Stimulated activated CD4-positive, alpha-beta T cell treated with anti-CD3 and anti-CD28 coated beads, Interleukin-2, amount 100 ng/mL, for 24 hours (primary cell): Measurements from ENCODE around the gene FAT1.
"Not testable (repeated sequence)": the region's sequence is repeated elsewhere in the genome, so short reads cannot be mapped to it uniquely, and the experiment has no call there.

Experiments used
- DNase-seq, 2 donors: peaks; one replicate each; pipeline ENCODE4 v3.0.0-alpha.2; 2020

The FAT1 gene

GRCh38 chr4:186723292-186724057, at the start of gene FAT1:
Gene FAT1 (minus strand): TSS chr4:186723856. CDS start chr4:186709827, 14,029 bp downstream.
- DNase-seq = peak in 1 of 2 donors; percentile 23

- DNase-seq = no peak
These were observed 49.4 kb upstream of the FAT1 start for GRCh38 chr4:186772936-186773487.

GRCh38 chr4:186771624-186772023, 48.0 kb upstream of the FAT1 start:
- DNase-seq = no peak

GRCh38 chr4:186770481-186771175, 47.0 kb upstream of the FAT1 start:
- DNase-seq = no peak

GRCh38 chr4:186767794-186768193, 44.1 kb upstream of the FAT1 start:
- no peak for DNase-seq

- DNase-seq = no peak
These were observed 42.3 kb upstream of the FAT1 start for GRCh38 chr4:186765673-186766546.

GRCh38 chr4:186765138-186765537, 41.5 kb upstream of the FAT1 start:
- no peak for DNase-seq

- no peak for DNase-seq
These were observed 40.8 kb upstream of the FAT1 start for GRCh38 chr4:186764457-186764856.

- DNase-seq = no peak
These were observed 39.2 kb upstream of the FAT1 start for GRCh38 chr4:186762865-186763264.

GRCh38 chr4:186762361-186762760, 38.7 kb upstream of the FAT1 start:
- no peak for DNase-seq

GRCh38 chr4:186761956-186762355, 38.3 kb upstream of the FAT1 start:
- DNase-seq = not testable (repeated sequence)

- DNase-seq = no peak
These were observed 37.7 kb upstream of the FAT1 start for GRCh38 chr4:186761393-186761792.

GRCh38 chr4:186760576-186760975, 36.9 kb upstream of the FAT1 start:
- no peak for DNase-seq

- no peak for DNase-seq
These were observed 36.3 kb upstream of the FAT1 start for GRCh38 chr4:186759990-186760389.

GRCh38 chr4:186758929-186759682, 35.5 kb upstream of the FAT1 start:
- no peak for DNase-seq

GRCh38 chr4:186757696-186758355, 34.2 kb upstream of the FAT1 start:
- no peak for DNase-seq

GRCh38 chr4:186756550-186756949, 32.9 kb upstream of the FAT1 start:
- DNase-seq = not testable (repeated sequence)

- DNase-seq = no peak
These were observed 32.2 kb upstream of the FAT1 start for GRCh38 chr4:186755550-186756519.

GRCh38 chr4:186754976-186755375, 31.3 kb upstream of the FAT1 start:
- DNase-seq = no peak

GRCh38 chr4:186752325-186752724, 28.7 kb upstream of the FAT1 start:
- no peak for DNase-seq
